B cell (primary cell): ENCODE data around the gene IQCM. TPM values are rescaled to one million over a fixed set of nuclear protein-coding genes. Genes with fewer than 3 reads are reported as not detected.

Source experiments
- ATAC-seq: fragments of 200-7000 bp; cut with Tn5 transposase; one replicate; pipeline ENCODE4 v1.10.0; 2021; ENCODE audit warnings: low read depth, mild to moderate bottlenecking, moderate number of reproducible peaks, moderate library complexity
- CTCF ChIA-PET: fragments of 350-600 bp; sonication (Branson Sonifier 250); formaldehyde crosslinking; loops from one replicate; lab custom pipeline; 2021; ENCODE audit warnings: antibody characterized with exemption, inconsistent platforms; lab: Charles Lee
- POLR2A ChIA-PET: fragments of 350-600 bp; sonication (Branson Sonifier 250); formaldehyde crosslinking; loops from one replicate; lab custom pipeline; 2021; ENCODE audit warnings: antibody characterized with exemption; lab: Charles Lee
- DNase-seq: peaks from one replicate; pipeline ENCODE4 v3.0.0; 2013
- H2AFZ ChIP-seq: 2 replicates; pipeline ENCODE4 v1.6.1; 2012; ENCODE audit warnings: mild to moderate bottlenecking, low read depth, low read length; ENCODE audit not compliant: insufficient read depth, poor library complexity, severe bottlenecking
- H3K27ac ChIP-seq, 2 donors: 1 replicate in 1 of 2; 2 replicates in 1 of 2; pipeline ENCODE4 v1.5.1; 2012 to 2013; ENCODE audit warnings: low read length in 2 of 2, mild to moderate bottlenecking in 2 of 2, moderate library complexity in 1 of 2
- H3K27me3 ChIP-seq, 4 experiments: fragments of 200-600 bp in 1 of 4; sonication (generic) in 1 of 4; replicated peaks in 1 of 4; 1 replicate in 2 of 4; 2 replicates in 2 of 4; pipeline versions ENCODE4 v1.6.1 to v1.7.0; 2013 to 2016; ENCODE audit warnings: low read length in 3 of 4, mild to moderate bottlenecking in 2 of 4, mixed read lengths in 1 of 4, moderate library complexity in 1 of 4; ENCODE audit not compliant: insufficient read depth in 4 of 4, control insufficient read depth in 3 of 4; ENCODE audit errors: control extremely low read depth in 1 of 4
- H3K36me3 ChIP-seq, 2 experiments: replicated peaks in 1 of 2; 1 replicate in 1 of 2; 2 replicates in 1 of 2; pipeline versions ENCODE4 v1.6.1 to v1.7.1; 2013; ENCODE audit warnings: low read length in 1 of 2; ENCODE audit not compliant: insufficient read depth in 2 of 2, control insufficient read depth in 1 of 2; ENCODE audit errors: control extremely low read depth in 1 of 2, extremely low read depth in 1 of 2
- H3K4me1 ChIP-seq, 2 donors: fragments of 200-600 bp in 1 of 2; sonication (generic) in 1 of 2; 1 replicate in 1 of 2; 2 replicates in 1 of 2; pipeline versions ENCODE4 v1.5.1 to v1.6.1; 2013 to 2017; ENCODE audit warnings: low read length in 2 of 2; ENCODE audit not compliant: control insufficient read depth in 2 of 2, insufficient read depth in 2 of 2
- H3K4me2 ChIP-seq: replicated peaks from 2 replicates; pipeline ENCODE3; 2012; ENCODE audit warnings: mild to moderate bottlenecking, low read depth, low read length; ENCODE audit not compliant: poor library complexity, severe bottlenecking
- H3K4me3 ChIP-seq, 5 experiments: fragments of 200-600 bp in 1 of 5; sonication (generic) in 1 of 5; 1 replicate in 3 of 5; 2 replicates in 2 of 5; pipeline versions ENCODE4 v1.5.1 to v1.7.0; 2011 to 2016; ENCODE audit warnings: low read length in 4 of 5, mild to moderate bottlenecking in 4 of 5, low read depth in 2 of 5, control low read depth in 1 of 5, moderate library complexity in 1 of 5; ENCODE audit not compliant: insufficient read depth in 1 of 5; ENCODE audit errors: control extremely low read depth in 1 of 5, extremely low read depth in 1 of 5
- H3K79me2 ChIP-seq: fragments of 200-600 bp; sonication (generic); one replicate; pipeline ENCODE4 v1.6.0; 2016; ENCODE audit warnings: low read length; ENCODE audit not compliant: control insufficient read depth, insufficient read depth
- H3K9ac ChIP-seq: fragments of 200-600 bp; sonication (generic); 2 replicates; pipeline ENCODE4 v1.6.1; 2017; ENCODE audit warnings: mild to moderate bottlenecking, low read length, moderate library complexity
- H3K9me3 ChIP-seq, 3 donors: one replicate each; pipeline versions ENCODE4 v1.6.1 to v1.7.1; 2013; ENCODE audit warnings: low read length in 2 of 3; ENCODE audit not compliant: control insufficient read depth in 2 of 3, insufficient read depth in 1 of 3; ENCODE audit errors: control extremely low read depth in 1 of 3
- H4K20me1 ChIP-seq: 2 replicates; pipeline ENCODE4 v1.6.0; 2012; ENCODE audit warnings: mild to moderate bottlenecking, low read length; ENCODE audit not compliant: insufficient read depth, control insufficient read depth, poor library complexity, severe bottlenecking
- H3K27ac Mint-ChIP-seq: one replicate; pipeline ENCODE4 v1.8.0; 2021; ENCODE audit warnings: mixed read lengths
- H3K27me3 Mint-ChIP-seq: one replicate; pipeline ENCODE4 v1.8.0; 2021; ENCODE audit warnings: mixed read lengths
- H3K4me1 Mint-ChIP-seq: one replicate; pipeline ENCODE4 v1.8.0; 2021; ENCODE audit warnings: mixed read lengths
- H3K4me3 Mint-ChIP-seq: one replicate; pipeline ENCODE4 v1.8.0; 2021; ENCODE audit warnings: mixed read lengths
- H3K9me3 Mint-ChIP-seq: one replicate; pipeline ENCODE4 v1.8.0; 2022; ENCODE audit warnings: mixed read lengths; ENCODE audit not compliant: insufficient read depth
- CTCF ChIP-seq: fragments of 200-600 bp; IDR thresholded peaks from one replicate; pipeline ENCODE4 v1.8.0; 2022; ENCODE audit warnings: antibody characterized with exemption, mild to moderate bottlenecking
- EZH2 ChIP-seq: IDR thresholded peaks from 2 replicates; pipeline ENCODE4 v1.6.1; 2012; ENCODE audit warnings: borderline replicate concordance, low read depth, mild to moderate bottlenecking, moderate library complexity, low read length; ENCODE audit not compliant: insufficient read depth, poor library complexity, severe bottlenecking
- WGBS: methylation state at CpG from one replicate; pipeline ENCODE4 v1.1.5; 2013; ENCODE audit warnings: missing lambda C conversion rate; ENCODE audit not compliant: insufficient coverage; 5-methylcytosine and 5-hydroxymethylcytosine counted together
- intact Hi-C: fragments of 100-400 bp; cut with micrococcal nuclease; formaldehyde crosslinking; loops from one replicate; pipeline ENCODE4 v1.10.0; 2022
- polyA plus RNA-seq: library from polyadenylated mRNA; depleted of rRNA; stranded (reverse); fragments of >200 nt; gene quantifications from 2 replicates; pipeline ENCODE4 v1.2.3, GENCODE V29; 2012
- total RNA-seq, 2 donors: library from RNA; stranded (reverse); fragments of 120-200 nt in 1 of 2; gene quantifications; 1 replicate in 1 of 2; 2 replicates in 1 of 2; pipeline versions ENCODE4 v1.2.3 to v1.2.4, GENCODE V29; 2013 to 2022

IQCM gene
- total and polyA plus RNA-seq, 2 donors (not counting 1 experiment from before 2014, with no cell fraction given), result not detected

GRCh38 chr4:149523039-149523438 lies 292.6 kb downstream of the IQCM start:
- no peaks in the 10 kb centered on the region for H3K79me2 ChIP-seq
- H3K9me3 Mint-ChIP-seq, result peaks cover 3% of the 10 kb centered on the region
- no peaks in the 10 kb centered on the region for H3K27me3 ChIP-seq
- no peaks in the 10 kb centered on the region for H3K4me1 ChIP-seq
- H4K20me1 ChIP-seq, result no peaks in the 10 kb centered on the region
- H3K4me1 Mint-ChIP-seq, result no peaks in the 10 kb centered on the region
- peaks cover 0 to 4% (median 0%) of the 10 kb centered on the region in 3 donors for H3K9me3 ChIP-seq
- ChIA-PET CTCF (no interaction called here), POLR2A (no interaction called here)
- H3K4me3 ChIP-seq, result no peak overlapping the region
- DNase-seq (no peak), ATAC-seq (no peak)
- no peak for TF ChIP-seq EZH2
- TF ChIP-seq CTCF, result no peak
- 60% methylated on average over 1 of the region's 2 CpGs for WGBS
- no peaks in the 10 kb centered on the region for H3K36me3 ChIP-seq
- H3K9ac ChIP-seq, result no peak overlapping the region
- H3K4me2 ChIP-seq, result no peak overlapping the region
- H3K27me3 Mint-ChIP-seq, result no peaks in the 10 kb centered on the region
- no peak overlapping the region for H2AFZ ChIP-seq
- no peak overlapping the region for H3K27ac ChIP-seq
- H3K4me3 Mint-ChIP-seq, result no peak overlapping the region
- intact Hi-C loops, result no loop called here
- H3K27ac Mint-ChIP-seq, result no peak overlapping the region

GRCh38 chr4:149521611-149522425 lies 293.8 kb downstream of the IQCM start:
- ChIA-PET POLR2A (no interaction called here), CTCF (no interaction called here)
- Histone ChIP-seq H2AFZ (no peak overlapping the region), H3K79me2 (no peaks in the 10 kb centered on the region), H3K27me3 (no peaks in the 10 kb centered on the region), H3K27ac (no peak overlapping the region), H3K4me1 (no peaks in the 10 kb centered on the region), H3K4me3 (no peak overlapping the region), H3K9me3 (peaks cover 0 to 4% (median 0%) of the 10 kb centered on the region in 3 donors), H4K20me1 (no peaks in the 10 kb centered on the region), H3K4me2 (no peak overlapping the region), H3K36me3 (no peaks in the 10 kb centered on the region), H3K9ac (no peak overlapping the region)
- no peak overlapping the region for H3K27ac Mint-ChIP-seq
- peaks cover 7% of the 10 kb centered on the region for H3K9me3 Mint-ChIP-seq
- H3K27me3 Mint-ChIP-seq, result no peaks in the 10 kb centered on the region
- H3K4me1 Mint-ChIP-seq, result no peaks in the 10 kb centered on the region
- no peak overlapping the region for H3K4me3 Mint-ChIP-seq
- TF ChIP-seq EZH2 (no peak), CTCF (no peak)
- intact Hi-C loops, result no loop called here
- no peak for DNase-seq
- WGBS, result 76% methylated on average over 2 of the region's 3 CpGs
- ATAC-seq, result no peak
